CD4-positive, CD25-positive, alpha-beta regulatory T cell (primary cell): ENCODE data around the gene PAK5. TPM values are rescaled to one million over a fixed set of nuclear protein-coding genes. Genes with fewer than 3 reads are reported as not detected.

ENCODE experiments used
- ATAC-seq, 2 donors: fragments of 150-1000 bp; cut with Tn5 transposase; one replicate each; pipeline ENCODE4 v1.10.0; 2021; ENCODE audit warnings: low read depth in 2 of 2, moderate number of reproducible peaks in 2 of 2, moderate library complexity in 1 of 2
- DNase-seq, 3 donors: peaks; one replicate each; pipeline versions ENCODE4 v3.0.0 to v3.0.0-alpha.2; 2012 to 2022; ENCODE audit warnings: mixed read lengths in 1 of 3
- H3K27ac ChIP-seq: one replicate; pipeline ENCODE4 v1.7.0; 2013; ENCODE audit warnings: mild to moderate bottlenecking, low read length; ENCODE audit not compliant: insufficient read depth, poor library complexity, severe bottlenecking
- H3K27me3 ChIP-seq: one replicate; pipeline ENCODE4 v1.7.0; 2013; ENCODE audit warnings: low read length; ENCODE audit not compliant: control insufficient read depth, insufficient read depth
- H3K36me3 ChIP-seq: one replicate; pipeline ENCODE4 v1.7.0; 2013; ENCODE audit warnings: mild to moderate bottlenecking, low read length, moderate library complexity; ENCODE audit not compliant: control insufficient read depth, insufficient read depth
- H3K4me1 ChIP-seq: 2 replicates; pipeline ENCODE4 v1.7.0; 2013; ENCODE audit warnings: mild to moderate bottlenecking, low read length; ENCODE audit not compliant: insufficient read depth, control insufficient read depth, poor library complexity, severe bottlenecking
- H3K4me3 ChIP-seq: one replicate; pipeline ENCODE4 v1.7.0; 2013; ENCODE audit warnings: low read depth, mild to moderate bottlenecking, low read length, moderate library complexity
- H3K9me3 ChIP-seq, 2 experiments: 1 replicate in 1 of 2; 2 replicates in 1 of 2; pipeline ENCODE4 v1.7.0; 2013; ENCODE audit warnings: low read length in 2 of 2, mild to moderate bottlenecking in 1 of 2, moderate library complexity in 1 of 2; ENCODE audit not compliant: control insufficient read depth in 2 of 2
- H3K27ac Mint-ChIP-seq, 3 donors: one replicate each; pipeline ENCODE4 v1.8.0; 2020 to 2022; ENCODE audit warnings: mild to moderate bottlenecking in 3 of 3, mixed read lengths in 3 of 3, moderate library complexity in 2 of 3
- H3K27me3 Mint-ChIP-seq: one replicate; pipeline ENCODE4 v1.8.0; 2022; ENCODE audit warnings: mild to moderate bottlenecking, mixed read lengths
- H3K36me3 Mint-ChIP-seq: one replicate; pipeline ENCODE4 v1.8.0; 2020; ENCODE audit warnings: mixed read lengths
- H3K4me1 Mint-ChIP-seq, 4 donors: one replicate each; pipeline ENCODE4 v1.8.0; 2020 to 2022; ENCODE audit warnings: mixed read lengths in 4 of 4, mild to moderate bottlenecking in 1 of 4
- H3K4me3 Mint-ChIP-seq, 4 donors: one replicate each; pipeline ENCODE4 v1.8.0; 2020 to 2022; ENCODE audit warnings: mild to moderate bottlenecking in 4 of 4, mixed read lengths in 4 of 4, moderate library complexity in 3 of 4
- H3K9me3 Mint-ChIP-seq, 7 donors: one replicate each; pipeline ENCODE4 v1.8.0; 2020 to 2022; ENCODE audit warnings: mixed read lengths in 7 of 7, mild to moderate bottlenecking in 3 of 7, moderate library complexity in 2 of 7
- polyA plus RNA-seq, 4 donors: library from polyadenylated mRNA; unstranded; fragments of 300-500 nt; fragmentation: Illumina TruSeq; gene quantifications; one replicate each; pipeline ENCODE4 v1.2.3, GENCODE V29; 2021
- total RNA-seq: library from RNA; stranded (reverse); gene quantifications from one replicate; pipeline ENCODE4 v1.2.3, GENCODE V29; 2022

The PAK5 gene
- total and polyA plus RNA-seq, 5 donors from 2014 or later: not detected

DNA sequence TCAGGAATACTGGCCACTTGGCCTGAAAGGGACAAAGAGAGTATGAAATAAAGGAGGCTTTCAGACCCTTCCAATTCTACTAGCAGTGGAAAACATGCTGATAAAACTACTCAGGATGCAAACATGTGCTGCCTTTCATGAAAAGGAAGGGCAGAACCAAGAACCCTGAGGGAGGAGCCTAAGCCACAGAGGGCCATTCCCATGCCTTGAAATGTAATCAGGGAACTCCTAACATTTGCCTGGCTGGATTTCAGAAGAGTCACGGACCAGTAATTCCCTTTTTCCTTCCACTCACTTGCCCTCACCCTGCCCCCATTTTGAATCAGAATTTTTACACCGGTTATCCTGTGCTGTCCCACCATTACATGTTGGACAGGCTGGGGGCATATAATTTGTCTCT is 208.3 kb downstream of the PAK5 start:
- Mint-ChIP-seq H3K4me3 (no peak overlapping the region), H3K4me1 (no peaks in the 10 kb centered on the region), H3K27me3 (no peaks in the 10 kb centered on the region), H3K36me3 (no peaks in the 10 kb centered on the region), H3K9me3 (peaks cover 0 to 6% (median 1%) of the 10 kb centered on the region in 7 donors), H3K27ac (no peak overlapping the region)
- no peaks in the 10 kb centered on the region for H3K36me3 ChIP-seq
- no peaks in the 10 kb centered on the region for H3K9me3 ChIP-seq
- no peak overlapping the region for H3K27ac ChIP-seq
- no peaks in the 10 kb centered on the region for H3K4me1 ChIP-seq
- H3K4me3 ChIP-seq: no peak overlapping the region
- DNase-seq (no peak), ATAC-seq (no peak)
- no peaks in the 10 kb centered on the region for H3K27me3 ChIP-seq

DNA sequence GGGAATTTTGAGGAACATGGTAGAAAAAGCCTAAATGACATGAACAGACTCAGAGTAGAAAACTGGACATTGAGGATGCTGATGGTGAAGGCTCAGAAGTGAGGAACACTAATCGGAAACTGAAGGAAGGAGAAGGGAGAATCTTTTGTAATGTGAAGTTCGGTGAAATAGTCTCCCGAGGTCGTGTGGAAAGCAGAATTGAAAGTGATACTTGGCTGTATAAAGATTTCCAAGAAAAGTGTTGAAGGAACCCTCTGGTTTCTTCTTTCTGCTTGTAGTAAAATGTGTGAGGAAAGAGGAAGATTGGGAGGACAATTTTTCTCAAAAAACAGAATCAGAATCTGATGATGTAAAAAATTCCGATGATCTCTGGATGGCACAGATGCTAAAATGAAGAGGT is 209.0 kb downstream of the PAK5 start:
- no peaks in the 10 kb centered on the region for H3K9me3 ChIP-seq

DNA sequence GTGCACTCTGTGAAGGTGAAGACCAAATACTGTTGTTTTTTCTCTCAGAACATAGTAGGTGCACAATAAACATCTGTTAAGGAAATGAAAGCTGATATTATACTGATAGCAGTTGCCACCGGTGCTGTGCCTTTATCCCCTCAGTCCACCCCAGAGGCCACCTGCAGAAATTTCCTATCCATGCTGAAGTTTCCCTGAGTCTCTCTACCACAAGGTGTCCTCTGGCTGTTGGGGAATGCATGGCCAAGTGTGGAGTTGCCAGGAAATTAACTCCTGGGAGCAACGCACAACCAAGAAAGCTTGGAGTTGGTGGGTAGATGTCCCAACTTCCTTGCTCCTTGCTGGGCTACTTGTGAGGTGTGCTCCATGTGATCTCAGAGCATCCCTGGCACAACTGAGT is 210.3 kb downstream of the PAK5 start:
- no peaks in the 10 kb centered on the region for H3K4me1 Mint-ChIP-seq
- Histone ChIP-seq H3K4me3 (no peak overlapping the region), H3K36me3 (no peaks in the 10 kb centered on the region), H3K4me1 (no peaks in the 10 kb centered on the region), H3K27ac (no peak overlapping the region), H3K27me3 (no peaks in the 10 kb centered on the region), H3K9me3 (no peaks in the 10 kb centered on the region)
- peaks cover 0 to 6% (median 1%) of the 10 kb centered on the region in 7 donors for H3K9me3 Mint-ChIP-seq
- no peak for ATAC-seq
- H3K27ac Mint-ChIP-seq: no peak overlapping the region
- H3K4me3 Mint-ChIP-seq: no peak overlapping the region
- H3K27me3 Mint-ChIP-seq: no peaks in the 10 kb centered on the region
- DNase-seq: no peak
- H3K36me3 Mint-ChIP-seq: no peaks in the 10 kb centered on the region

More for the DNA sequence above, 209.0 kb downstream of the PAK5 start:
- Histone ChIP-seq H3K27me3 (no peaks in the 10 kb centered on the region), H3K4me3 (no peak overlapping the region), H3K4me1 (no peaks in the 10 kb centered on the region), H3K27ac (no peak overlapping the region), H3K36me3 (no peaks in the 10 kb centered on the region)
- DNase-seq (no peak), ATAC-seq (no peak)
- no peak overlapping the region for H3K27ac Mint-ChIP-seq
- H3K9me3 Mint-ChIP-seq: peaks cover 0 to 6% (median 1%) of the 10 kb centered on the region in 7 donors
- no peaks in the 10 kb centered on the region for H3K4me1 Mint-ChIP-seq
- no peaks in the 10 kb centered on the region for H3K27me3 Mint-ChIP-seq
- H3K36me3 Mint-ChIP-seq: no peaks in the 10 kb centered on the region
- no peak overlapping the region for H3K4me3 Mint-ChIP-seq

DNA sequence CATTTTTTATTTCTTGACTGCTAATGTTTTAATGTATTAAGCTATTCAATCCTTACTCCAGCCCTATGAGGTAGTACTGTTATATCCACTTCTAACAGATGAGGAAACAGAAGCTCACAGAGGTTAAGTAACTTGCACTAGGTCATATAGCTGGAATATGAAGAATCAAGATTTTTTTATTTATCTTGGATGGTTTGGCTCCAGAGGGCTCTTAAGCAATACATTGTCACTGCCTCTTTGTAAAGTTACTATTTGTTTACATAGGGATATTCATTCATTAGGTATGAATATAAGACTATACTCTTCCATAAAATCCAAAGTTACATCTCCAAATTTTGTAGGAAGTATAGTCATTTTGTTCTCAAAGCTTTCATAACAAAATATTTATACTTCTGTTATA is 210.7 kb downstream of the PAK5 start:
- ATAC-seq (no peak), DNase-seq (no peak)
- Histone ChIP-seq H3K4me3 (no peak overlapping the region), H3K27ac (no peak overlapping the region), H3K9me3 (no peaks in the 10 kb centered on the region), H3K36me3 (no peaks in the 10 kb centered on the region), H3K4me1 (no peaks in the 10 kb centered on the region), H3K27me3 (no peaks in the 10 kb centered on the region)
- Mint-ChIP-seq H3K36me3 (no peaks in the 10 kb centered on the region), H3K27me3 (no peaks in the 10 kb centered on the region), H3K9me3 (peaks cover 0 to 6% (median 1%) of the 10 kb centered on the region in 7 donors), H3K4me1 (no peaks in the 10 kb centered on the region), H3K27ac (no peak overlapping the region), H3K4me3 (no peak overlapping the region)

DNA sequence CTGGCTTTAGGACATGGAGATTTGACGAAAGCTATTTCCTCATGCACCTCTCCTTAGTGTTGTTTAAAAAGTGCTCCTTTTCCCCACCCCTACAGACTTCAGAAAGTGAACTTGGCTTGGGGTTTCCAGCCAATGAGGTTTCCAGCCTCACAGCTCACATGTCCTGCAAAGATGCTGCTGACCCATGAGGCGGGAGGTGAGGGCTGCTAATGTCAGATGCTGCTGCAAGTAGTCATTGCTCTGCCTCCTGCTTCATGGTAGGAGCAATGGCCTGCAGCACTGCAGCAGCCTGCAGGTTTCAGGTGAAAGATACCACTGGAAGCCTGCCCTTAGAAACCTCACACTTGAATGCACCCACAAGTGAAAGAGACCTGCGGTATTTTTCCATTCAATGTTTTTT is 211.7 kb downstream of the PAK5 start:
- no peaks in the 10 kb centered on the region for H3K4me1 ChIP-seq
- Mint-ChIP-seq H3K4me3 (no peak overlapping the region), H3K27ac (no peak overlapping the region), H3K27me3 (no peaks in the 10 kb centered on the region), H3K4me1 (no peaks in the 10 kb centered on the region), H3K9me3 (peaks cover 0 to 6% (median 1%) of the 10 kb centered on the region in 7 donors), H3K36me3 (no peaks in the 10 kb centered on the region)
- no peak overlapping the region for H3K4me3 ChIP-seq
- no peaks in the 10 kb centered on the region for H3K9me3 ChIP-seq
- no peaks in the 10 kb centered on the region for H3K27me3 ChIP-seq
- no peak for DNase-seq
- no peak for ATAC-seq
- no peak overlapping the region for H3K27ac ChIP-seq
- no peaks in the 10 kb centered on the region for H3K36me3 ChIP-seq

DNA sequence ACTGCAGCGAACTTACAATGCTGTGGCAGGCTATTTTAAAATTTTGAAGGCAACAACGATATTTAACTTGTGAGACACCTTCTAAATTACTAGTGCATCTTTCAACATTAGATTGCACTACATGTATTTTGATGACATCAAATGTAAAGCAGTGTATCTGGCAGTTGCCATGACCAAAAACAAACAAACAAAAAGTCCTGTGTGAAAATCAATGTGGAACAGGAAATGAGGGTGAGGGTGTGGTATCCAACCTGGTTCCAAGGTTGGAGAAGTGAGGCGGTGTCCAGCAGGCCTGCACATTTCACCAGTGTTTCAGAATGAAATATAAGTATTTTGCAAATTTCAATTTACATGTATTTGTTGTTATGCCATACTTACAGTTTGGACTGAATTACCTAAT is 212.5 kb downstream of the PAK5 start:
- Histone ChIP-seq H3K27me3 (no peaks in the 10 kb centered on the region), H3K9me3 (no peaks in the 10 kb centered on the region), H3K4me1 (no peaks in the 10 kb centered on the region), H3K4me3 (no peak overlapping the region), H3K36me3 (no peaks in the 10 kb centered on the region), H3K27ac (no peak overlapping the region)
- Mint-ChIP-seq H3K9me3 (peaks cover 0 to 6% (median 1%) of the 10 kb centered on the region in 7 donors), H3K36me3 (no peaks in the 10 kb centered on the region), H3K27me3 (no peaks in the 10 kb centered on the region), H3K4me1 (no peaks in the 10 kb centered on the region), H3K27ac (no peak overlapping the region), H3K4me3 (no peak overlapping the region)
- DNase-seq (no peak), ATAC-seq (no peak)

DNA sequence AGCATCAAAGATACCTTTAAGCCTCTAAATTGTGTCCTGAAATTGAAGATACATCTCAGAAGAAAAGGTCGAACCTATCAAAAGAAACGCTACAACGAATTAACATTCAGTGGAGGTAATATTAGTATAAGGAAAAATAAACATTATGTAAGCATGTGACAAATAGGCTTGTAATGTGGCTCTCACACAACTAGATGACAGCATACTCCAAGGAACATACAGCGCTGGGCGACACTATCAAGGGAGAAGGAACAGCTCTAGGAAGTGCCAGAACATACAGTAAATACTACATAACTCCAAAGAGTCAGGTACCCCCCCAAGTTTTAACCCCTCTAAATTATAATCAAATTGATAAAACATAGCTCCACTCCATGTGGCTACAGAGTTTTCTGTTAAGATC is 220.9 kb downstream of the PAK5 start:
- Mint-ChIP-seq H3K9me3 (no peaks in the 10 kb centered on the region), H3K27ac (no peak overlapping the region), H3K36me3 (no peaks in the 10 kb centered on the region), H3K27me3 (no peaks in the 10 kb centered on the region), H3K4me3 (no peak overlapping the region), H3K4me1 (no peaks in the 10 kb centered on the region)
- Histone ChIP-seq H3K36me3 (no peaks in the 10 kb centered on the region), H3K27ac (no peak overlapping the region), H3K9me3 (no peaks in the 10 kb centered on the region), H3K27me3 (no peaks in the 10 kb centered on the region), H3K4me1 (no peaks in the 10 kb centered on the region), H3K4me3 (no peak overlapping the region)
- ATAC-seq (no peak), DNase-seq (no peak)

DNA sequence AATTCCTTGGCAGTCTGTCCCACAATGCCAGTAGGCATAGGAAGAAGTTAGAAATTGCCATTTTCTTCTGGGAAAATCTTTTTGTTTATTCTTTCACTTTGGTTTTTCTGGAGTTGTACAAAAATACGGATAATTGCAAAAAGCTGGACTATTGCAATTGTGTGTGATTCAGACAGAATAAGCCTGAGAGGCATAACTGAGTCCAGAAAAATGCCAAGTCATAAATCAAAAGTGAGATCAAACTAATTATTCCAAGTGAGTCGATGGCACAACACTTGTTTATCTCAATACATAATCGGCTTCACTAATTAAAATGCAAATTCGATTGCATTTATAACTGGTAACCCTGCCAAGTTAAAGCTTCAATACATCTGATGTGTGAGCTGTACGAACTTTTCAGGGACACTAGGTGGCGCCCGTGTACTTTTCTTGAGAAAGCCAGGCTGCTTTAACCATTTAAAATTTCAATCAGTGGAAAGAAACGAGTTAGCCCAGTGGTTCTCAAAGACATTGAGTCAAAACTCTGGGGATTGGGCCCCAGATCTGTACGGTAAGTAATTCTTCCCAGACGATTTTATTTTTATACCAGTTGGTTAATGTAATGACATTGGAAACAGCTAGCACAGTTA is 221.9 kb downstream of the PAK5 start:
- H3K4me3 ChIP-seq: no peak overlapping the region
- Mint-ChIP-seq H3K4me3 (no peak overlapping the region), H3K4me1 (no peaks in the 10 kb centered on the region), H3K27ac (no peak overlapping the region), H3K9me3 (no peaks in the 10 kb centered on the region), H3K27me3 (no peaks in the 10 kb centered on the region), H3K36me3 (no peaks in the 10 kb centered on the region)
- ATAC-seq (no peak), DNase-seq (peak; percentile 9 to 62 (median 23))
- no peaks in the 10 kb centered on the region for H3K36me3 ChIP-seq
- H3K27ac ChIP-seq: no peak overlapping the region
- H3K9me3 ChIP-seq: no peaks in the 10 kb centered on the region
- no peaks in the 10 kb centered on the region for H3K27me3 ChIP-seq
- H3K4me1 ChIP-seq: no peaks in the 10 kb centered on the region
